Stimulated activated CD4-positive, alpha-beta T cell treated with anti-CD3 and anti-CD28 coated beads, TNF-alpha, amount 100 ng/mL, for 48 hours (primary cell): ENCODE data around the gene DUS2.
"Not testable (repeated sequence)": the region's sequence is repeated elsewhere in the genome, so short reads cannot be mapped to it uniquely, and the experiment has no call there.

Source experiments
- DNase-seq, 3 donors: peaks; one replicate each; pipeline ENCODE4 v3.0.0-alpha.2; 2020; ENCODE audit warnings: low read depth in 3 of 3

The DUS2 gene

GRCh38 chr16:68022728-68023537 lies at the start of gene DUS2, which contains the start of gene DDX28:
TSS of gene DUS2 (plus strand) at chr16:68023284. CDS start at chr16:68038024, 14,740 bp downstream.
TSS of gene DDX28 (minus strand) at chr16:68023232. CDS start at chr16:68023202, 30 bp downstream.
- peak; percentile 88 to 93 (median 89) for DNase-seq

GRCh38 chr16:67975321-67976105 lies 47.6 kb upstream of the DUS2 start:
- DNase-seq: no peak

GRCh38 chr16:67976205-67976604 lies 46.9 kb upstream of the DUS2 start:
- DNase-seq: no peak

GRCh38 chr16:67977005-67977404 lies 46.1 kb upstream of the DUS2 start:
- DNase-seq: no peak

DNA sequence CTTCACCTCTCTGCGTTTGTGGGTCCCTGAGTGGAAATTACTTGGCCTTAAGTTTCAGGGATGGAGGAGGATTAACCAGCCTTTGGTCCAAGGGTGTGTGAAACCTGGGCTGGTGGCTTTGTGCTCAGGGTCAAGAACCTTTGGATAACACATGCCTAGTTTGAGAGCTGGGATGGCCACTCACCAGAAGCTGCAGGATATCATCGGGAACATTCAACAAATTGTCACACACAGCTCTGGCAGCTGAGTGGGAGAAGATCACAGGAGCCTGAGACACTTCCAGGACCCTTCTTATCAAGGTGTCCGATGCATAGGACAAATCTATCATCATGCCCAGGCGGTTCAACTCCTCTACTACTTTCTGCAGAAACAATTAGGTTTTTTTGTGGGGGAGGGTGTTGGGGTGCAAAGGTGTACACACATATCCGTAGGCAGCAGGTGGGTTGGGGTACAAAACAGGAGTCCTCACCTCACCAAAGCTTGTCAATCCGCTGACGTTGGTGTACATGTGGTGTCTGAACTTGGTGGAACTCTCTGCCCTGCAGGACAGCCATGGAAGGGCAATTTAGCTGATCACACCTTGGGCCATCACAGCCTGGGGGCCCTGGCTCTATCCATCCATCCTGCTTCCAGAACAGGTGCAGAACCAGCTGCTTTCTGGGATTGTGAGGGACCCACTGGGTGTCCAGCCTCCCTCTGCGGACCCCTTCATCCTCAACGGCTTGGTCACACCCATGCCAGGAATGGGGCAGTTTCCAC lies 45.4 kb upstream of the DUS2 start:
- no peak for DNase-seq

DNA sequence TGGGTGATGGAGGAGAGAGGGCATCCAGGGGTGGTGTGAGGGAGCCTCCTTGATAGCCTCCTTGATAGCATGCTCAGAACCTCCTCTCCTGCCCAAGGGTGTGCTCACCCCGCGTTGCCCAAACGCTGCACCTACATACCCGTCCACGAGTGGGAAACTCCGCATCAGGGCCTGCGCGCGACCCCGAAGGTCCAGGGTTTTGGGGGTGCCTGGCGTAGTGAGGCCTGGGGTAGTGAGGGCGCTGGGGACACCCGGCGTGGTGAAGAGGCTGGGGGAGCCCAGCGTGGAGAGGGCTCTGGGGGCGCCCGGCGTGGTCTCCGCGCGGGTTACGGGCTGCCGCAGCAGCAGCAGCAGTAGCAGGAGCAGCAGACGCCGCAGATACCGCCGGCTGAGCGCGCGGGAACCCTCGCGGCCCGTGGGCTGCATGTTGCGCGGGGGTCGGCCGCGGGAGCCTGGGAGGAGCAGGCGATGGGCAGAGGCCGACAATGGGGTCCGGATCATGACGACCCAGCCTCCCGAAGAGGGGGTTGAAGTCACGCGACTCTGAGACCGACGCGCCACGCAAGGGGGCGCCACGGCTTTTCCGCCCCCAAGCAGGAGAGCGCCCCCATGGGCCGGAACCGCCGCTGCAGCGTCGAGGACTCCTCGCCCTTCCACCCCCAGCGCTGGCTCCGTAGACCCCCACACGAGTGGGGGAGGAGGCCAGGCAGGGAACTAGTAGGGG lies 43.0 kb upstream of the DUS2 start, which contains the start of gene DPEP3:
DPEP3 (minus strand) TSS at position 545 of the 724 bp plus-strand sequence; CDS start at position 426, 119 bp downstream.
- no peak for DNase-seq

DNA sequence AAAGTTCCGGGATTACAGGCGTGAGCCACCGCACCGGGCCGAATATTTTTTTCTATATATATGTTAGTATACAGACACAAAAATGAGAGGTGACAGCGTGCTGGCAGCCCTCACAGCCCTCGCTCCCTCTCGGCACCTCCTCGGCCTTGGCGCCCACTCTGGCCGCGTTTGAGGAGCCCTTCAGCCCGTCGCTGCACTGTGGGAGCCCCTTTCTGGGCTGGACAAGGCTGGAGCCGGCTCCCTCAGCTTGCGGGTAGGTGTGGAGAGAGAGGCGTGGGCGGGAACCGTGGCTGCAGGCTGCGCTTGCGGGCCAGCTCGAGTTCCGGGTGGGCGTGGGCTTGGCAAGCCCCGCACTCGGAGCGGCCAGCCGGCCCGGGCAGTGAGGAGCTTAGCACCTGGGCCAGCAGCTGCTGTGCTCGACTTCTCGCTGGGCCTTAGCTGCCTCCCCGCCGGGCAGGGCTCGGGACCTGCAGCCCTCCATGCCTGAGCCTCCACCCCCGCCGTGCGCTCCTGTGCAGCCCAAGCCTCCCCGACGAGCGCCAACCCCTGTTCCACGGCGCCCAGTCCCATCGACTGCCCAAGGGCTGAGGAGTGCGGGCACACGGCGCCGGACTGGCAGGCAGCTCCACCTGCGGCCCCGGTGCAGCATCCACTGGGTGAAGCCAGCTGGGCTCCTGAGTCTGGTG lies 40.9 kb upstream of the DUS2 start:
- no peak for DNase-seq

DNA sequence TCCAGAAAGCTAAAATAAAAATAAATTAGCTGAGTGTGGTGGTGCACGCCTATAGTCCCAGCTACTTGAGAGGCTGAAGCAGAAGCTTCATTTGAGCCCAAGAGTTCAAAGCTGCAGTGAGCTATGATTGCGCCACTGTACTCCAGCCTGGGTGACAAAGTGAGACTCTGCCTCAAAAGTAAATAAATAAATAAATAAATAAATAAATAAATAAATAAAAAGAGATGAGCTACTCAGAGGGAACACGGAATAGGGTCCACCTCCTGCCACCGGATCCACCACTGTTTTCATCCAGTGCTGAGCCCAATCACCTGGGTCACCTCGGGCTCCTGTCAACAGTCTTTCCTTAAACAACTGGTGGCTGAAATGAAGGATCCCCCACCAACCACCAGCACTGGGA lies 36.1 kb upstream of the DUS2 start:
- no peak for DNase-seq

DNA sequence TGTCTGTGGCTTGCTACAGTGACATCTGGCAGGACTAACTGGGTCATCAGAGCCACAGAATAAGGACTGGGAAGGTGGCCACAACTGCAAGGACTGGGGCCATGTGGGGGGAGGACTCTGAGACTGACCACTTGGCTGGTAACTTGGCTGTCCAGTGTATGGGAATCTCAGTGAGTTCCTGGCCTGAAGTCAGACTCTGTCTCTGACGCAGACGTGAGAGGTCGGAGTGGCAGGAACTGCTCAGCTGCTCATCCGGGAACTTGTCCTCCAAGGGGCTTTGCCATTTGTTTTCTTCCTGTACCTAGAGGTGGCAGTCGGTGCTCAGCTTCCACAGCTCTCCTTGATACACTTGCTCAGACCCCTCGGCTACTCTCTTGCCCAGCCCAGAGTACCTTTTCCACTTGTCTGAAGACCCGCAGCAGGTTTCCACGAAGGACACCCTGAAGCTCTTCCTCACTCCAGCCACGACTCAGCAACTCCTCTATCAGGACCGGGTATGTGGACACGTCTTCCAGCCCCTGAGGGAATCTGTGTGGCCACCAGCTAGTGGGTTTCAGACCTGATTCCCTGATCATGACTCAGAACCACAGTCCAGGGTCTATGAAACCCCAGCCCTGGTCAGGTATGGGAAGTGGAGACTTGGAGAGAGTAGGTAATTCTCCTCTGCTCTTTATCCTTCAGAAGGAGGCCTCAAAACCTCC lies 35.5 kb upstream of the DUS2 start:
- no peak for DNase-seq

- no peak for DNase-seq
Observed at GRCh38 chr16:67988675-67989074, 34.4 kb upstream of the DUS2 start.

GRCh38 chr16:67989322-67990017 lies 33.6 kb upstream of the DUS2 start:
- DNase-seq: no peak

DNA sequence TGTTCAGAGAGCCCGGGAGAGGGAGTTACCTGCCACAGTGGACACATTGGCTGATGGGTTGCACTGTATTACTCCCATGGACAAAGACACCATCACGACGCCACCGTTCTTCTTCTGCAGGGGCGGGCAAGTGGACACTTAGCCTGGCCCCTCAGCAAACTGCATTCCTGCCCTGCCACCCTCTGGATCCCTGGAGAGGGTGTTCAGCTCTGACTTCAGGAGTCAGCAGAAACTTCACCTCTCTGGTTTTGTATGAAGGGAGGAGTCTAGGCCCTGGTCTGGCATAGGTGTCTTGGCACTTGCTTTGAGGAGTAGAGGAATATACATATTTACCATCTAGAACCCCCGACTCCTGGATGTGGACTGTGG lies 33.1 kb upstream of the DUS2 start:
- no peak for DNase-seq

GRCh38 chr16:67992661-67993206 lies 30.4 kb upstream of the DUS2 start:
- DNase-seq: no peak

- DNase-seq: peak; percentile 74 to 77 (median 75)
Observed at GRCh38 chr16:67993207-67994039, 29.7 kb upstream of the DUS2 start.

GRCh38 chr16:67994040-67994408 lies 29.1 kb upstream of the DUS2 start:
- not testable (repeated sequence) for DNase-seq

- no peak for DNase-seq
Observed at GRCh38 chr16:67995423-67995822, 27.7 kb upstream of the DUS2 start.

- no peak for DNase-seq
Observed at GRCh38 chr16:67996666-67997065, 26.4 kb upstream of the DUS2 start.

DNA sequence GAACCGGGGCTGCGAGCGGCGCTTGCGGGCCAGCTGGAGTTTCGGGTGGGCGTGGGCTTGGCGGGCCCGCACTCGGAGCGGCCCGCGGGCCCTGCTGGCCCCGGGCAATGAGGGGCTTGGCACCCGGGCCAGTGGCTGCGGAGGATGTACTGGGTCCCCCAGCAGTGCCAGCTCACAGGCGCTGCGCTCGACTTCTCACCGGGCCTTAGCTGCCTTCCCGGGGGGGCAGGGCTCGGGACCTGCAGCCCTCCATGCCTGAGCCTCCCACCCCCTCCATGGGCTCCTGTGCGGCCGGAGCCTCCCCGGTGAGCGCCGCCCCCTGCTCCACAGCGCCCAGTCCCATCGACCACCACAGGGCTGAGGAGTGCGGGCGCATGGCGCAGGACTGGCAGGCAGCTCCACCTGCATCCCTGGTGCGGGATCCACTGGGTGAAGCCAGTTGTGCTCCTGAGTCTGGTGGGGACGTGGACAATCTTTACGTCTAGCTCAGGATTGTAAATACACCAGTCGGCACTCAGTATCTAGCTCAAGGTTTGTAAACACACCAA lies 24.8 kb upstream of the DUS2 start:
- DNase-seq: not testable (repeated sequence)
